Activated T-cell treated with anti-CD3 and anti-CD28 coated beads, Interleukin-2, amount 50 U/mL, for 4 hours (primary cell): ENCODE data around the gene AMBRA1. TPM values are rescaled to one million over a fixed set of nuclear protein-coding genes. Genes with fewer than 3 reads are reported as not detected.

ENCODE experiments used
- ATAC-seq, 2 donors: fragments of 200-7000 bp; cut with Tn5 transposase; one replicate each; pipeline ENCODE4 v1.10.0; 2021
- DNase-seq: peaks from one replicate; pipeline ENCODE4 v3.0.0-alpha.2; 2020
- H3K27me3 Mint-ChIP-seq: one replicate; pipeline ENCODE4 v1.8.0; 2021; ENCODE audit warnings: low read depth, mixed read lengths
- H3K36me3 Mint-ChIP-seq: one replicate; pipeline ENCODE4 v1.8.0; 2022; ENCODE audit warnings: mixed read lengths; ENCODE audit not compliant: insufficient read depth
- H3K4me1 Mint-ChIP-seq: one replicate; pipeline ENCODE4 v1.8.0; 2021; ENCODE audit warnings: low read depth, mixed read lengths
- H3K4me3 Mint-ChIP-seq: one replicate; pipeline ENCODE4 v1.8.0; 2021; ENCODE audit warnings: mild to moderate bottlenecking, moderate library complexity, mixed read lengths
- H3K9me3 Mint-ChIP-seq: one replicate; pipeline ENCODE4 v1.8.0; 2021; ENCODE audit warnings: mixed read lengths
- total RNA-seq, 3 donors: library from RNA; stranded (reverse); gene quantifications; one replicate each; pipeline ENCODE4 v1.2.1, GENCODE V29; 2021

AMBRA1 gene
- total RNA-seq, 3 donors from 2014 or later, result 30.7 to 36.1 (median 31.7) TPM

DNA sequence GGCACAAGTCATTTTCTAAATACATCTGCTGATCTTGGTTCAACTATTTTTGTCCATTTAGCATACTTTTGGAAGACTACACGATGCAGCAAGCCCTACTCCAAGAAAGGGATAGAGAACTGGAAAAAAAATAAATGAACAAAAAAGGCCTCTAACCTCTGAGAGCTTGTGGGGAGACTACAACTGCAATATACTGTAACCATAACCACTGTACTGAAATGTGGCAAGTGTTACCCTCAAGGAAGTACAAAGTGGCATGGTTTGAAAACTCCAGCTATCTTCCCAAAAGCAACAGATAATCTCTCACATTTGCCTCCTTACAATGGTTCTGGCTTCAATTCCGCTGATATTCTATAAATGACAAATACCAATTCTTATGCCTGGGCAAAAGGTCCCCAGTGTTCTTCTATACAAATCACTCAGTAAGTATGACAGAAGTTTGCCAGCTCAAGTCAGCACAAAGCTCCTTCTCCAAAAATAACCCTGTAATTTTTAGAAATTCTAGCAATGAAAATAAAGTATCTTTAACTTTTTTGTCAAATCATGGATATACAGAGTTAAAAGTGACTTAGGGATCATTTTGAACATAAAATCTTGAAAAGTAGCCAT, 22.9 kb downstream of the AMBRA1 start:
- no peaks in the 10 kb centered on the region for H3K27me3 Mint-ChIP-seq
- ATAC-seq (no peak), DNase-seq (no peak)
- peaks cover 21% of the 10 kb centered on the region for H3K4me1 Mint-ChIP-seq
- H3K4me3 Mint-ChIP-seq, result no peak overlapping the region
- H3K9me3 Mint-ChIP-seq, result no peaks in the 10 kb centered on the region
- peaks cover 5% of the 10 kb centered on the region for H3K36me3 Mint-ChIP-seq

DNA sequence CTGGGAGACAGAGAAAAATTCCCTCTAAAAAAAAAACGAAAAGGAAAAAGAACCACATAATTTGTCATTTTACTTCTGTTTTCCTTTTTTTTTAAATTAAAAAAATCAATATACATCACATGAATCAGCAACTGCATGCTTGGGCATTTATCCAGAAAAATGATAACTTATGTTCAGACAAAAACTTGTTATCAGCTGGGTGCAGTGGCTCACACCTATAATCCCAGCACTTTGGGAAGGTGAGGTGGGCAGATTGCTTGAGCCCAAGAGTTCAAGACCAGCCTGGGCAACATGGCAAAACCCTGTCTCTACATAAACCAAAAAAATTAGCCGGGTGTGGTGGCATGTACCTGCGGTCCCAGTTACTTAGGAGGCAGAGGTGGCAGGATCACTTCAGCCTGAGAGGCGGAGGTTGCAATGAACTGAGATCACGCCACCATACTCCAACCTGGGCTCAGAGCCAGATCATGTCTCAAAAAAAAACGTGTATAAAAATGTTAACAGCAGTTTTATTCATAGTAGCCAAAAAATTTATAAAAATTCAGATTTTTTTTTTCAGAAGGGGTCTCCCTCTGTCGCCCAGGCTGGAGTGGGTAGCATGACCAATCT, 28.5 kb downstream of the AMBRA1 start:
- Mint-ChIP-seq H3K27me3 (no peaks in the 10 kb centered on the region), H3K4me3 (no peak overlapping the region), H3K9me3 (no peaks in the 10 kb centered on the region), H3K36me3 (peaks cover 2% of the 10 kb centered on the region), H3K4me1 (peaks cover 26% of the 10 kb centered on the region)
- DNase-seq, result no peak
- ATAC-seq, result no peak

DNA sequence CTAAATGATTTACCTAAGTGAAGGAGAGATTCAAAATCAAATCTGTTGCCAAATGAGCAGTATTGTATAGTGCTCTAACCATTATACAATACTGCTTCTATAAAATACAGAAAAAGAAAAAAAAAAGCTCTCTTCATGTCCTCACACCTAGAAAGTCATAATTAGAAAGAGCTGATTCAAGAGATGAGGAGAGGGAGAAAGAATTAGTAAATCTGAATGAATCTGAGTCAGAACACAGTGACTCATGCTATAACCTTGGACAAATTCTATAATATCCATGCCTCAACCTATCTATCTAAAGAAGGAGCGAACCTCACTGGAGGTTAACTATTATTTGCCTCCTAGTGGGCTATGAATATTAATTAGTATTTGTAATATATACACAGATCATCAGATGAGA, 29.4 kb downstream of the AMBRA1 start:
- ATAC-seq (peak; percentile 89 to 90), DNase-seq (no peak)
- H3K27me3 Mint-ChIP-seq, result no peaks in the 10 kb centered on the region
- H3K4me1 Mint-ChIP-seq, result peaks cover 35% of the 10 kb centered on the region
- H3K36me3 Mint-ChIP-seq, result peaks cover 2% of the 10 kb centered on the region
- H3K9me3 Mint-ChIP-seq, result no peaks in the 10 kb centered on the region
- no peak overlapping the region for H3K4me3 Mint-ChIP-seq

DNA sequence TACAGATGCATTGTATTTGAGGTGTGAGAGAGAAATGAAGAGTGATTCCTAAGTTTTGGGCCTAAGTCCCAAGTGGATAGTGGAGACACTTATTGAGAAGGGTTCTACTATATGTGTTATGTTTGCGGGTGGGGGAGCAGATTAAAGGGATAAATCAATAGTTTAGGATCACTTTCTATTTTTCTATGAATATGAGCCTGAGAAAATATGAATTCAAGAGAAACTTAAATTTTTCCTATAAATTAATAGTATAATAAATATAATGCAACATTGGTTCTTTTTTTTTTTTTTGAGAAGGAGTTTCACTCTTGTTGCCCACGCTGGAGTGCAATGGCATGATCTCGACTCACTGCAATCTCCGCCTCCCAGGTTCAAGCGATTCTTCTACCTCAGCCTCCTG, 31.3 kb downstream of the AMBRA1 start:
- no peak overlapping the region for H3K4me3 Mint-ChIP-seq
- DNase-seq (no peak), ATAC-seq (no peak)
- peaks cover 2% of the 10 kb centered on the region for H3K36me3 Mint-ChIP-seq
- H3K4me1 Mint-ChIP-seq, result peaks cover 52% of the 10 kb centered on the region
- no peaks in the 10 kb centered on the region for H3K27me3 Mint-ChIP-seq
- H3K9me3 Mint-ChIP-seq, result no peaks in the 10 kb centered on the region

DNA sequence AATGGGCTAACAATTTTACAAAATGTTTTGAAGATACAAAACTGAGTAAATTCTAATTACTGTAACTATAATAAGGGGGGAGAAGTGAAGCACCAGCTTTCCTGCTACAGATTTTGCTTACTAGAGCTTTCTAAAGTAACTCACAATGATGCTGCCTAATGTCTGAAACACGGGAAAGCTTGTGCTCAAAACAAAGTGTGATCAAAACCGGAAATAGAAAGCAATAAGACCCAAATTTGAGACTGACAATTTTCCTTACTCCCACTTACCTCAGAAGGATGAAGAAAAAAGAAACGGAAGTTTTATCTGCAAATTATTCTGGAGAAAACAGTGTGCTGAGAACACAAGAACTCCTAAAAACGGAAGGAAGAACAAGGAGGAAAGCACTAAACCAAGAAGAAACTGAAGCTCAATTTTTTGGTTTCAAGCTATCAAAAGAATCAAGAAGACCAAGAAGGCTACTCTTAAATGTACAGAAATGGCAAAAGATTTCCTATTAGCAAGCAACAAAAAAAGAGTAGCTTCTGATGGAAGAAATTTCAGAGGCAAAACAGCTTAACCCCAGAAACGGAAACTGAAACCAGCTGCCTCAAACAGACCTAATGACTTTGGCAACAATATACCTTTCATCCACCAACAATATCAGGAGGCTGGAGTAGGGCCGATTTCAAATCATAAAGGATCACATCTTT, 33.4 kb downstream of the AMBRA1 start:
- Mint-ChIP-seq H3K4me1 (peaks cover 62% of the 10 kb centered on the region), H3K9me3 (no peaks in the 10 kb centered on the region), H3K4me3 (peak overlapping the region; percentile 84), H3K27me3 (no peaks in the 10 kb centered on the region), H3K36me3 (peaks cover 2% of the 10 kb centered on the region)
- no peak for DNase-seq
- peak; percentile 52 to 64 for ATAC-seq

DNA sequence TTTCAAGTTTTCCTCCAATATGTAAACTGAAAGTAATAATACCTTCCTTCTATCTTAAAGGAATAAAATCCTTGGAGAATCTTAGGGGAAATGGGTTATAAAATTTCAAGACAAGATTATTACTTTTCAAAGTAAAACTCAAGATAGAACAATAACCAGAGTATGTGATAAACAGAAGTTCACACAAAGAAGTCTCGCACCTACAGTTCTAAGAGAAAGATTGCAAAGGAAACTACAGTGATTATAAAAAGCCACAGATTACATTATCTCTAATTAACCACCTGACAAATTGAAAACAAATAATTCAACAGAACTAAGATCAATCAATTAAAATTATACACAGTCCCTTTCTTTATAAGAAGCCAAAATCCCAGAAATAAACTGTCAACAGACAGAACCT, 34.0 kb downstream of the AMBRA1 start:
- Mint-ChIP-seq H3K36me3 (peaks cover 2% of the 10 kb centered on the region), H3K4me1 (peaks cover 68% of the 10 kb centered on the region), H3K27me3 (no peaks in the 10 kb centered on the region), H3K4me3 (peak overlapping the region; percentile 84), H3K9me3 (no peaks in the 10 kb centered on the region)
- ATAC-seq (no peak), DNase-seq (no peak)

DNA sequence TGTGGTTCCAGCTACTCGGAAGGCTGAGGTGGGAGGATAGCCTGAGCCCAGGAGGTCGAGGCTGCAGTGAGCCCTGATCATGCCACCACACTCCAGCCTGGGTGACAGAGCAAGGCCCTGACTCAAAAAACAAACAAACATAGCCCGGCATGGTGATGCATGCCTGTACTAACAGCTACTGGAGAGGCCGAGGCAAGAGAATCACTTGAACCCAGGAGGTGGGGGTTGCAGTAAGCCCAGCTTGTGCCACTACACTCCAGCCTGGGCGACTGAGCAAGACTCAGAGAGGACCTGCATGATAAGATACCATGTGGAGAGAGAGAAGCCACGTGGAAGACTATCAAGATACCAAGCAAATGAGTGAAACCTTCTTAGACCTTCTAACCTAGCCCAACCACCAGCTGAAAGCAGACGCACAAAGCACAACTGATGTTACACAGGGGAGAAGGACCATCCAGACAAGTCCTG, 36.1 kb downstream of the AMBRA1 start:
- Mint-ChIP-seq H3K9me3 (no peaks in the 10 kb centered on the region), H3K4me3 (no peak overlapping the region), H3K36me3 (peaks cover 5% of the 10 kb centered on the region), H3K4me1 (peaks cover 77% of the 10 kb centered on the region), H3K27me3 (no peaks in the 10 kb centered on the region)
- no peak for DNase-seq
- no peak for ATAC-seq

DNA sequence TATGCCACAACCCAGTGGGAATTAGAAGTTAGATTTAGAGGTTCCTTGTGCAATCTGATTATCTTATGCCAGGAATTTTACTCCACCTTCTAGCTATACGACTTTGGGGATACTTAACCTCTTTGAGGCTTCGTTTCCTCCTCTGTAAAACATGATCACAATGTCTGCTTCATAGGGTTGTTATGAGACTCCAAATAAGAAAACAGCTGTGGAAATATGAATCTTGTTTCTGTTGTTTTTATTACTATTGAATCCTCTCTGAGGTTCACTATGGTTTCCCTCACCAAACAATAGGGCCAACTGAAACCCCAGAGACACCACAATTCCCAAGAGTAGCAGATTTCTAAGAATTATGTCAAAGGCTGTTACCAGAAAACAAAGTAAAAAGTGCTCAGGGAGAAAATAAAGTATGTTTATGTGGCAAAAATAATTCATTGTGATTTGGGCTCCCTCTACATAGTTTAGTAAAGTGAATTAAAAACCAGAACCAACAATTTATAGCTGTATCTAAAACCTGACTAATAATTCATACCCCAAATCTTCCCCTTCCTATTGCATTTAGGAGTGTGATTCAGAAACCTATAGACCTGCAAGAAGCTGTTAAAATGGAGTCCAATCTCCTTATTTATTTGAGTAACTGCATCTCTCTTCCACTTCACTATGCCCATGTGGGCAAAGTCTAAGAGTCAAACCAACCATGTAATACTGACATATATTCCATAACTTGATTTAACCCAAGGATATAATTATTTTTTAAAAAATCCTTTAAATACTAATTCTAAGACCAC, 38.4 kb downstream of the AMBRA1 start:
- Mint-ChIP-seq H3K4me3 (no peak overlapping the region), H3K9me3 (no peaks in the 10 kb centered on the region), H3K27me3 (no peaks in the 10 kb centered on the region), H3K4me1 (peaks cover 64% of the 10 kb centered on the region), H3K36me3 (peaks cover 3% of the 10 kb centered on the region)
- ATAC-seq, result peak in 1 of 2 donors; percentile 37
- no peak for DNase-seq

DNA sequence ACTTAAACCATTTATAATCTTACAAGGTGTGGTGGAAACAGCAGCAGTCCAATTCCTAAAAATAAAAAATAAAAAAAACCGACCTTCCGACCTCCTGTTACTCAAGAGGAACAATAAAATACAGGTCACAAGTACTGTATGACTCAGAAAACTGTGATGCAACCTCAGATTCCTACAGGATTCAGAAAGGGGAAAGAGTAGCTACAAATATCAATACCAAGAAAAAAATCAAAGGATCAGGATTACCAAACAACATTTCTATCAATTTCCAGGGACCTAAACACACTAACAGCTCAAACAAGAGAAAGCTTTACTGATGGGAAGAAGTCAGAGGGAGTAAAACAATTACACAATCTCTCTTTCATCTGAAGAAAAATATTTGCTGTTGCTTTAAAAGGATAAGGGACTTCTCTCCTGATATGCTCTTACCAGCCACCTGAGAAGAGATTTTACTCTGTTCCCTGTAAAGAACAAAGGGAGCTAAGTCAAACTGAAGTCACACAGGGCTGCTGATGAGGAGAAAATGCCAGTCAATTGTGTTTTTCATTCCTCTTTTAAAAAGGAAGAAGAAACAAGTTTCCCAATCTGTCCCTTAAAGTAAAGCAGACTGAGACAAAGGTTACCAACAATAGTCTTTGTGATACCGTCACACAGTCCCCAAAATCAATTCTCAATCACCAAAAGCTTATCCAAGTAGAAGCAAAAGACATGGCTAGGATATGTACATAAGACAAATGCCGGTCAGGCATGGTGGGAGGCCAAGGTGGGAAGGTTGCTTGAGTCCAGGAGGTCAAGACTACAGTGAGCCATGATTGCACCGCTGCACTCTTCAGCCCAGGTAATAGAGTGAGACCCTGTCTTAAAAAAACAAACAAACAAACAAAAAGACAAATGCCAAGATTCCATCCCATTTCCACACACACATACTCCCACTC, 39.3 kb downstream of the AMBRA1 start:
- Mint-ChIP-seq H3K9me3 (no peaks in the 10 kb centered on the region), H3K4me3 (no peak overlapping the region)
- no peak for ATAC-seq

DNA sequence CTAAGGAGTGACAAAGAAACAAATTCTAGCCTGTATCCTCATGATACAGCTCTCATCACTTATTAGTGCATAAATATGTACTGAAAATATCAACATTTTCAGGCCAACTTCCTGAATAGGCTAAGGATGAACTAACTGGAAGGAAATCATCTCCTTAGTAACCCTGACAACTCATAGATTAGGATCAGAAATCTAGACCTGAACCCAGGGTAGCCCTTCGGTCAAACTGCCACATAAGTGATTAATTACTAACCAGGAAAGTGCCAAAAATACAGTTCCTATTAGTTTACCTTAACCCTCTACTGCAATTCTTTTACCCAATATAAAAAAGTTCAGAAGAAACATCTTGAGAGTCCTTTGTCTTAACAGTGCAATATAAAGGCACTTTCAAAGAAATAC, 40.0 kb downstream of the AMBRA1 start:
- no peaks in the 10 kb centered on the region for H3K9me3 Mint-ChIP-seq
- DNase-seq (no peak), ATAC-seq (no peak)
- H3K36me3 Mint-ChIP-seq, result peaks cover 3% of the 10 kb centered on the region
- H3K27me3 Mint-ChIP-seq, result no peaks in the 10 kb centered on the region
- peaks cover 54% of the 10 kb centered on the region for H3K4me1 Mint-ChIP-seq
- H3K4me3 Mint-ChIP-seq, result no peak overlapping the region

More for the DNA sequence above, 39.3 kb downstream of the AMBRA1 start:
- Mint-ChIP-seq H3K27me3 (no peaks in the 10 kb centered on the region), H3K4me1 (peaks cover 59% of the 10 kb centered on the region), H3K36me3 (peaks cover 3% of the 10 kb centered on the region)
- no peak for DNase-seq

DNA sequence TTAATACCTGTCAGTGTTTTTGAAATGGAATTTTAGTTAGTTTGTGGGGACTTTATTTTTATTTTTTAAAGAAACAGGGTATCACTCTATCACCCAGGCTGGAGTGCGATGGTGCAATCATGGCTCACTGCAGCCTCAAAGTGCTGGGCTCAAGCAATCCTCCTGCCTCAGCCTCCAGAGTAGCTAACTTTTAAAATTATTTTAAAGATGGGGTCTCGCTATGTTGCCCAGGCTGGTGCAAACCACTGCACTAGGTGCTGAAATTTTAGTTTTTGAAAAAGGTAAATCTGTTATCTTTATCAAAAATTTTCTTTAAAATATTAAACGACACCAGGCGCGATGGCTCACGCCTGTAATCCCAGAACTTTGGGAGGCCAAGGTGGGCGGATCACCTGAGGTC, 42.6 kb downstream of the AMBRA1 start:
- DNase-seq (no peak), ATAC-seq (no peak)
- peaks cover 18% of the 10 kb centered on the region for H3K36me3 Mint-ChIP-seq
- H3K4me1 Mint-ChIP-seq, result peaks cover 38% of the 10 kb centered on the region
- no peak overlapping the region for H3K4me3 Mint-ChIP-seq
- no peaks in the 10 kb centered on the region for H3K27me3 Mint-ChIP-seq
- no peaks in the 10 kb centered on the region for H3K9me3 Mint-ChIP-seq

DNA sequence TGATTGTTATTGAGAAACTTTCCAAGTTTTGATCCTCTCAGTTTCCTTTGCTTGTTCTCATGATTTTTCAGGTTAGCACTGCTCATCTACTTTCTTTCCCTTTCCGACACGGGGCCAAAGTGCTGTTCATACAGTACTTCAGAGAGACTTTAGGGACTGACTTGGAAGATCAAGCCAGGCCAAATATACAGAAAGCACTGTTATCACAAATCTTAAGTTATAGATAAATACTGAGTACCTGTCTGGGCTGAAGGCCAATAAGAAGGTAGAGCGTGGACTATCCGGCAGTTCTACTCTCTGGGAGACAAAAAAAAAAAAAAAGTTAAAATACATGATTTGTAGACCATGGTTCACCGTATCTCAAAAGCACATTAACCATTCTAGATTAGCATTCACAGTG, 46.2 kb downstream of the AMBRA1 start:
- Mint-ChIP-seq H3K4me3 (no peak overlapping the region), H3K27me3 (no peaks in the 10 kb centered on the region), H3K4me1 (peaks cover 9% of the 10 kb centered on the region), H3K36me3 (peaks cover 39% of the 10 kb centered on the region), H3K9me3 (no peaks in the 10 kb centered on the region)
- DNase-seq, result no peak
- no peak for ATAC-seq

DNA sequence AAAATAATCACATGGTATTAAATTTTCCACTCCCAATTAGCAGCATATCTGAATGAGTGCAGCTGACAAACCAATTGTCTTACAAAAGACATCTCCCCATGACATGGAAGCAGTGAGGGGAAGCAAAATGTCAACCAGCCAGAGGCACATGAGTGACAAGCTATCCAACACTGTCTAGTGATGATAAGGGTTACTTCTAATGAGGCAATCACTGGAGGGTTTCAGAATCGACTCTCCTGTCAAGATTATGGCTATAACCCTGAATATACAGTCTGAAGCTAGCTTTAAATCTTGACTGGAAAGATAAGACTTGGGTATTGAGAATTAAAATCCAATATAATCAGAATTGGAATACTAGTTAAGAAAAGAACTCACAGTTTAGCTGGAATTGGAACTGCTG, 50.3 kb downstream of the AMBRA1 start:
- no peak overlapping the region for H3K4me3 Mint-ChIP-seq
- ATAC-seq, result no peak
- peaks cover 55% of the 10 kb centered on the region for H3K36me3 Mint-ChIP-seq

More for the DNA sequence above, 50.3 kb downstream of the AMBRA1 start:
- Mint-ChIP-seq H3K27me3 (no peaks in the 10 kb centered on the region), H3K4me1 (no peaks in the 10 kb centered on the region), H3K9me3 (no peaks in the 10 kb centered on the region)
- no peak for DNase-seq
